Keratinocyte (primary cell): ENCODE data around the gene MYO7B. TPM values are rescaled to one million over a fixed set of nuclear protein-coding genes. Genes with fewer than 3 reads are reported as not detected.

ENCODE experiments used
- DNase-seq: peaks from one replicate; pipeline ENCODE4 v3.0.0-alpha.2; 2011; ENCODE audit warnings: low read depth, missing footprints, low spot score
- FAIRE-seq: peaks from 2 replicates; lab custom pipeline; 2011; peaks lifted over from hg19 to GRCh38; lab: Jason Lieb, UNC
- H2AFZ ChIP-seq: 2 replicates; pipeline ENCODE4 v1.6.0; 2012; ENCODE audit warnings: low read length, control low read depth, inconsistent platforms; ENCODE audit not compliant: control insufficient read depth
- H3K27ac ChIP-seq: 2 replicates; pipeline ENCODE4 v1.5.1; 2011; ENCODE audit warnings: low read length; ENCODE audit not compliant: control insufficient read depth, insufficient read depth
- H3K27me3 ChIP-seq: 3 replicates; pipeline ENCODE4 v1.6.0; 2011; ENCODE audit warnings: low read length; ENCODE audit not compliant: control insufficient read depth, insufficient read depth; ENCODE audit errors: extremely low read depth
- H3K36me3 ChIP-seq, 2 experiments: 2 replicates in 1 of 2; 3 replicates in 1 of 2; pipeline ENCODE4 v1.5.1; 2011; ENCODE audit warnings: low read length in 2 of 2, mild to moderate bottlenecking in 1 of 2; ENCODE audit not compliant: control insufficient read depth in 2 of 2, insufficient read depth in 2 of 2; ENCODE audit errors: extremely low read depth in 1 of 2
- H3K4me1 ChIP-seq: 3 replicates; pipeline ENCODE4 v1.5.1; 2011; ENCODE audit warnings: low read length; ENCODE audit not compliant: control insufficient read depth, insufficient read depth; ENCODE audit errors: extremely low read depth
- H3K4me2 ChIP-seq: 3 replicates; pipeline ENCODE4 v1.6.0; 2011; ENCODE audit warnings: low read depth, low read length; ENCODE audit not compliant: control insufficient read depth, insufficient read depth; ENCODE audit errors: extremely low read depth
- H3K4me3 ChIP-seq, 3 experiments: fragments of 200-600 bp in 1 of 3; sonication (generic) in 1 of 3; 2 replicates in 2 of 3; 3 replicates in 1 of 3; pipeline ENCODE4 v1.5.1; 2011 to 2016; ENCODE audit warnings: low read length in 3 of 3, mild to moderate bottlenecking in 3 of 3, control low read depth in 2 of 3, inconsistent platforms in 1 of 3, low read depth in 1 of 3, mixed read lengths in 1 of 3, mixed run types in 1 of 3, moderate library complexity in 1 of 3; ENCODE audit not compliant: control insufficient read depth in 2 of 3, insufficient read depth in 2 of 3; ENCODE audit errors: extremely low read depth in 1 of 3
- H3K79me2 ChIP-seq: 2 replicates; pipeline ENCODE4 v1.6.0; 2012; ENCODE audit warnings: low read length; ENCODE audit not compliant: control insufficient read depth, insufficient read depth
- H3K9ac ChIP-seq: 3 replicates; pipeline ENCODE4 v1.6.0; 2011; ENCODE audit warnings: low read length; ENCODE audit not compliant: control insufficient read depth, insufficient read depth; ENCODE audit errors: extremely low read depth
- H3K9me1 ChIP-seq: 3 replicates; pipeline ENCODE4 v1.6.0; 2011; ENCODE audit warnings: low read length; ENCODE audit not compliant: control insufficient read depth, insufficient read depth; ENCODE audit errors: extremely low read depth
- H3K9me3 ChIP-seq: 2 replicates; pipeline ENCODE4 v1.5.1; 2012; ENCODE audit warnings: low read depth, low read length; ENCODE audit not compliant: control insufficient read depth
- H4K20me1 ChIP-seq: 3 replicates; pipeline ENCODE4 v1.6.0; 2011; ENCODE audit warnings: low read length; ENCODE audit not compliant: control insufficient read depth, insufficient read depth; ENCODE audit errors: extremely low read depth
- CTCF ChIP-seq, 3 experiments: IDR thresholded peaks in 1 of 3; conservative IDR thresholded peaks in 1 of 3; optimal IDR thresholded peaks in 1 of 3; 2 replicates in 2 of 3; 3 replicates in 1 of 3; pipeline versions ENCODE3 to v1.5.1; 2011; ENCODE audit warnings: low read length in 3 of 3, mild to moderate bottlenecking in 3 of 3, moderate library complexity in 2 of 3, control low read depth in 1 of 3, inconsistent platforms in 1 of 3; ENCODE audit not compliant: insufficient read depth in 2 of 3; ENCODE audit errors: extremely low read depth in 1 of 3
- EZH2 ChIP-seq: IDR thresholded peaks from one replicate; pipeline ENCODE4 v1.6.1; 2012; ENCODE audit warnings: inconsistent platforms, mild to moderate bottlenecking, low read length, moderate library complexity
- dilution Hi-C: fragments of 300-500 bp; cut with MboI; formaldehyde crosslinking; loops from one replicate; pipeline ENCODE4 v1.7.0; 2020; ENCODE audit warnings: low sequenced_read_pairs; ENCODE audit not compliant: extremely low pct_ligation_motif_present
- polyA plus RNA-seq, 5 experiments: library from polyadenylated mRNA; depleted of rRNA in 3 of 5; stranded (reverse) in 3 of 5; stranded (forward) in 1 of 5; unstranded in 1 of 5; fragments of >200 nt; gene quantifications; 1 replicate in 1 of 5; 2 replicates in 3 of 5; 3 replicates in 1 of 5; pipeline versions ENCODE4 v1.2.1 to v1.2.3, GENCODE V29; 2011 to 2012; ENCODE audit warnings: missing spikeins in 2 of 5, low read depth in 1 of 5, low replicate concordance in 1 of 5

MYO7B gene
- polyA plus RNA-seq, 1 donor (not counting 4 experiments of a cell fraction or from before 2014, with no cell fraction given) = not detected

- FAIRE-seq (no peak), DNase-seq (no peak)
- no peaks in the 10 kb centered on the region for H4K20me1 ChIP-seq
These were observed 37.4 kb downstream of the MYO7B start for GRCh38 chr2:127572841-127573240.

GRCh38 chr2:127573298-127573697 lies 37.8 kb downstream of the MYO7B start:
- H3K9ac ChIP-seq = no peak overlapping the region
- dilution Hi-C loops = no loop called here
- DNase-seq = no peak
- no peaks in the 10 kb centered on the region for H3K27me3 ChIP-seq
- no peak for TF ChIP-seq CTCF (optimal IDR thresholded peaks at IDR 0.05 in 1 of 3, IDR thresholded peaks at IDR 0.05 in 1 of 3, conservative IDR thresholded peaks at IDR 0.05 in 1 of 3; ENCODE audit: extremely low read depth in 1 of 3, insufficient read depth in 2 of 3, low read length in 3 of 3)
- peaks cover 9% of the 10 kb centered on the region for H3K4me1 ChIP-seq
- no peak overlapping the region for H3K27ac ChIP-seq
- no peak overlapping the region for H3K4me2 ChIP-seq
- H3K79me2 ChIP-seq = no peaks in the 10 kb centered on the region
- no peaks in the 10 kb centered on the region for H4K20me1 ChIP-seq
- no peaks in the 10 kb centered on the region for H3K9me3 ChIP-seq
- no peak overlapping the region for H3K4me3 ChIP-seq
- FAIRE-seq = no peak
- H3K9me1 ChIP-seq = no peaks in the 10 kb centered on the region
- no peak overlapping the region for H2AFZ ChIP-seq
- H3K36me3 ChIP-seq = no peaks in the 10 kb centered on the region

More at GRCh38 chr2:127572841-127573240, 37.4 kb downstream of the MYO7B start:
- dilution Hi-C loops = no loop called here
- no peak overlapping the region for H3K27ac ChIP-seq
- TF ChIP-seq EZH2 (no peak), CTCF (optimal IDR thresholded peaks at IDR 0.05 in 1 of 3, IDR thresholded peaks at IDR 0.05 in 1 of 3, conservative IDR thresholded peaks at IDR 0.05 in 1 of 3; ENCODE audit: extremely low read depth in 1 of 3, insufficient read depth in 2 of 3, low read length in 3 of 3) (no peak)
- no peak overlapping the region for H3K4me2 ChIP-seq
- H3K9me3 ChIP-seq = no peaks in the 10 kb centered on the region
- H3K79me2 ChIP-seq = no peaks in the 10 kb centered on the region
- H3K9ac ChIP-seq = no peak overlapping the region
- no peaks in the 10 kb centered on the region for H3K27me3 ChIP-seq
- H3K9me1 ChIP-seq = no peaks in the 10 kb centered on the region
- peaks cover 9% of the 10 kb centered on the region for H3K4me1 ChIP-seq
- no peak overlapping the region for H3K4me3 ChIP-seq
- no peaks in the 10 kb centered on the region for H3K36me3 ChIP-seq
- H2AFZ ChIP-seq = no peak overlapping the region
